Measurements from ENCODE around the gene LRRN4CL. TPM values are rescaled to one million over a fixed set of nuclear protein-coding genes. Genes with fewer than 3 reads are reported as not detected.

LRRN4CL gene
- polyA plus RNA-seq, 1 experiment: 2.9 TPM

DNA sequence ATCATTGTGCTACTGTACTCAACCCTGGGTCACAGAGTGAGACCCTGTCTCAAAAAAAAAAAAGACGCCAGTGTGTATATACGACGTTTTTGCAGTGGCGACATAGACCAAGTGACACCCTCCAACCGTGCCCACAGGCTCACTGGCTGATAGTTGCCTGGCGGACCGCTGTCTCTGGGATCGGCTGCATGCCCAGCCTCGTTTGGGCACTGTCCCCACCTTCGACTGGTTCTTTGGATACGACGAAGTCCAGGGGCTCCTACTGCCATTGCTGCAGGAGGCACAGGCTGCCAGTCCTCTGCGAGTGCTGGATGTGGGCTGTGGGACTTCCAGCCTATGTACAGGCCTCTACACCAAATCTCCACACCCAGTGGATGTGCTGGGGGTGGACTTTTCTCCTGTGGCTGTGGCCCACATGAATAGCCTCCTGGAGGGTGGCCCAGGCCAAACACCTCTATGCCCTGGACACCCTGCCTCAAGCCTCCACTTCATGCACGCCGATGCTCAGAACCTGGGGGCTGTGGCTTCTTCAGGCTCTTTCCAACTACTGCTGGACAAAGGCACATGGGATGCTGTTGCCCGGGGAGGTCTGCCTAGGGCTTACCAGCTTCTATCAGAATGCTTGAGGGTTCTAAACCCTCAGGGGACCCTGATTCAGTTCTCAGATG is 22.9 kb downstream of the LRRN4CL start:
- H3K36me3 ChIP-seq (ENCODE audit: control insufficient read depth, insufficient read depth, low read length): peaks cover 15% of the 10 kb centered on the region
- peak overlapping the region; percentile 72 for H3K4me3 ChIP-seq (ENCODE audit: low read depth, low read length)
- ChIA-PET POLR2A (interaction anchor here (0.6 to 2.3 kb wide), 4 partner anchors 20 to 111 kb away, joined by 10 to 19 read pairs (median 14); partner anchors contain the start of genes GANAB, HNRNPUL2 and TUT1), CTCF (interaction anchor here (1.0 to 2.0 kb wide), 7 partner anchors 13 to 120 kb away, joined by 3 to 9 read pairs (median 6); partner anchors contain the start of gene LRRN4CL)
- TF ChIP-seq, protein P1, sequence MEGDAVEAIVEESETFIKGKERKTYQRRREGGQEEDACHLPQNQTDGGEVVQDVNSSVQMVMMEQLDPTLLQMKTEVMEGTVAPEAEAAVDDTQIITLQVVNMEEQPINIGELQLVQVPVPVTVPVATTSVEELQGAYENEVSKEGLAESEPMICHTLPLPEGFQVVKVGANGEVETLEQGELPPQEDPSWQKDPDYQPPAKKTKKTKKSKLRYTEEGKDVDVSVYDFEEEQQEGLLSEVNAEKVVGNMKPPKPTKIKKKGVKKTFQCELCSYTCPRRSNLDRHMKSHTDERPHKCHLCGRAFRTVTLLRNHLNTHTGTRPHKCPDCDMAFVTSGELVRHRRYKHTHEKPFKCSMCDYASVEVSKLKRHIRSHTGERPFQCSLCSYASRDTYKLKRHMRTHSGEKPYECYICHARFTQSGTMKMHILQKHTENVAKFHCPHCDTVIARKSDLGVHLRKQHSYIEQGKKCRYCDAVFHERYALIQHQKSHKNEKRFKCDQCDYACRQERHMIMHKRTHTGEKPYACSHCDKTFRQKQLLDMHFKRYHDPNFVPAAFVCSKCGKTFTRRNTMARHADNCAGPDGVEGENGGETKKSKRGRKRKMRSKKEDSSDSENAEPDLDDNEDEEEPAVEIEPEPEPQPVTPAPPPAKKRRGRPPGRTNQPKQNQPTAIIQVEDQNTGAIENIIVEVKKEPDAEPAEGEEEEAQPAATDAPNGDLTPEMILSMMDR (IDR thresholded peaks at IDR 0.05; ENCODE audit: insufficient read depth, low read depth, low read length): no peak
- no peaks in the 10 kb centered on the region for H3K27me3 ChIP-seq (ENCODE audit: control insufficient read depth, insufficient read depth, low read length)
- no peak for DNase-seq (ENCODE audit: low read depth)

DNA sequence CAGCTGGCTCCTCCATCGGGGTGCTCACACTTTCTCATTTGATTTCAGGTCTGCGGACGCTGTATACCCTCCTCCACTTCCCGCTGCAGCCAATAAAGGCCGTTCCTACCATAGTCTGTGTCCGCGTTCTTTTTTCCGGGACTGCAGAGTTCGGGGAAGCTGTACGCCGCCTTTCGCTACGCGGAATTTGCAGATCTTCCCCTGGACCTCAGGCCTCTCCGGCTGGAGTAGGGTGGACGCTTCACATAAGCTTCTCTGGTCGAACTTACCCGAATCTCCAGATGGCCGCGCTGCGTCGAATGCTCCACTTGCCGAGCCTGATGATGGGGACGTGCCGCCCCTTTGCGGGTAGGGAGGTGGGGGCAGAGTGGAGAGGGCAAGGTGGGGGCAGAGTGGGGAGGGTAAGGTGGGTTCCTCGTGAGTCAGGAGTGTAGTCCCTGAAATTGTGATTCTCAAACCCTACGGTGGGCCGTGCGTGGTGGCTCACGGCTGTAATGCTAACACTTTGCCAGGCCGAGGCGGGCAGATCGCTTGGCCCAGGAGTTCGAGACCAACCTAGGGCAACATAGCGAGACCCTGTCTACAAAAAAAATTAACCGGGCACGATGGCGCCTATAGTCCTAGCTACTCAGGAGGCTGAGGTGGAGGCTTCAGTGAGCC is 23.6 kb downstream of the LRRN4CL start:
- Histone ChIP-seq H3K36me3 (ENCODE audit: control insufficient read depth, insufficient read depth, low read length) (peaks cover 15% of the 10 kb centered on the region), H3K4me3 (ENCODE audit: low read depth, low read length) (peak overlapping the region; percentile 72), H3K27me3 (ENCODE audit: control insufficient read depth, insufficient read depth, low read length) (no peaks in the 10 kb centered on the region)
- TF ChIP-seq, protein P1 (IDR thresholded peaks at IDR 0.05; ENCODE audit: insufficient read depth, low read depth, low read length): no peak
- POLR2A ChIA-PET: interaction anchor here (0.6 to 2.3 kb wide), 13 partner anchors 9 to 110 kb away, joined by 3 to 19 read pairs (median 10); partner anchors contain the start of genes B3GAT3, GANAB, HNRNPUL2 and INTS5
- CTCF ChIA-PET: interaction anchor here (0.5 to 2.0 kb wide), 13 partner anchors 9 to 120 kb away, joined by 3 to 9 read pairs (median 4); partner anchors contain the start of genes INTS5 and LRRN4CL
- DNase-seq (ENCODE audit: low read depth): no peak

DNA sequence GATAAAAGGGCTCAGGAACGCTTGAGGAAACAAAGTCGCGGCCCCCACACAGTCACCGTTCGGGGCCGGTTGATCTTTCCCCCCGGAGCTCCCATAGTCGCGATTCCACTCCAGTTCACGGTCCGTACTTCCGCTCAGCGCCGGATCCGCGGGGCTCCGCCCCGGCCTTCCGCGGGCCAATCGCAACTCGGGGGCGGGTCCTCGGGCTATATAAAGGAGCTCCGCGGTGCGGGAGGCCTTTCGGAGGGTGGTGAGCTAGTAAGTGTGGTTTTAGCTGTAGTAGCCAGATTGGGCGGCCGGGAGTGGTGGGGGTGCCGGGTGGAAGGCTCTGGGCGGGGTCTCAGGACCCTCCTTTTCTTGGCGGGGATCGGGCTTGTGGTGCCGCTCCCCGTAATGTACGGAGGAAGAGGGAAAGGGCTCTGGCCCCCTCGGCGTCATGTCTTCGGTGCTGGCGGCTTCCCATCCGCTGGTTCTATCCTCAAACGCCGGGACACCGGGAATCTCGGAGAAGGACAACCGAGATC is 24.2 kb downstream of the LRRN4CL start, which contains the start of the genes C11orf98 and CSKMT:
C11orf98 (minus strand) TSS at position 136 of the 524 bp plus-strand sequence; CDS start at position 95, 41 bp downstream.
CSKMT (plus strand) TSS at position 238 of the 524 bp plus-strand sequence. CDS start 568 bp downstream, outside the sequence.
- POLR2A ChIA-PET: interaction anchor here (0.5 to 2.3 kb wide), 18 partner anchors 8 to 1294 kb away, joined by 3 to 19 read pairs (median 6); partner anchors contain the start of genes B3GAT3, GANAB, HNRNPUL2 and INTS5
- TF ChIP-seq, protein P1 (IDR thresholded peaks at IDR 0.05; ENCODE audit: insufficient read depth, low read depth, low read length): no peak
- Histone ChIP-seq H3K27me3 (ENCODE audit: control insufficient read depth, insufficient read depth, low read length) (no peaks in the 10 kb centered on the region), H3K4me3 (ENCODE audit: low read depth, low read length) (peak within 1 kb of the TSS; percentile 72), H3K36me3 (ENCODE audit: control insufficient read depth, insufficient read depth, low read length) (peaks cover 15% of the 10 kb centered on the region)
- CTCF ChIA-PET: interaction anchor here (0.5 to 2.0 kb wide), 15 partner anchors 8 to 121 kb away, joined by 3 to 9 read pairs (median 4); partner anchors contain the start of genes INTS5 and LRRN4CL
- no peak for DNase-seq (ENCODE audit: low read depth)

DNA sequence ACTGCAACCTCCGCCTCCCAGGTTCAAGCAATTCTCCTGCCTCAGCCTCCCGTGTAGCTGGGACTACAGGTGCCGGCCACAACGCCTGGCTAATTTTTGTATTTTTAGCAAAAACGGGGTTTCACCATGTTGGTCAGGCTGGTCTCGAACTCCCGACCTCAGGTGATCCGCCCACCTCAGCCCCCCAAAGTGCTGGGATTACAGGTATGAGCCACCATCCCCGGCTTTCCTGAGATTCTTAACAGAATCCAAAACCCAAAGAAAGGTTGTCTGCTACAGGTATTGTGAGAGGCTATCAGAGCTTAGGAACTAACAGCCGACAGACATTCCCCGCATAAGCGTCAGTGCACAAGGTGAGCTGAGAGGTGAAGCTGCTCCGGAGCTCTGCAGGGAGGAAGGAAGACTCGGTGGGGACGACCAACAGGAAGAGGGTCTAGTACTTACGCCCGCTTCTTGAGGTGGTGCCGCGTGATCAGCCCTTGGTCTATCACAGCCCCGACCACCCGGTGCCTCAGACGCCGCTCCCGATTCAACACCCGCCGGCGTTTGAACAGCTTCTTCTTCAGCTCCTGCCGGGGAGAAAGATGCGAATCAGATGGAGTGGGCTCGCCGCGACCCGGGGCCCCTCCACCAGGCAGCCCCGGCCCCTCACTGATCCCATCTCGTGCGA is 24.8 kb downstream of the LRRN4CL start:
- Histone ChIP-seq H3K27me3 (ENCODE audit: control insufficient read depth, insufficient read depth, low read length) (no peaks in the 10 kb centered on the region), H3K36me3 (ENCODE audit: control insufficient read depth, insufficient read depth, low read length) (peaks cover 13% of the 10 kb centered on the region), H3K4me3 (ENCODE audit: low read depth, low read length) (peak overlapping the region; percentile 72)
- no peak for DNase-seq (ENCODE audit: low read depth)
- TF ChIP-seq, protein P1 (IDR thresholded peaks at IDR 0.05; ENCODE audit: insufficient read depth, low read depth, low read length): no peak
- ChIA-PET CTCF (interaction anchor here (0.7 to 2.0 kb wide), 10 partner anchors 8 to 72 kb away, joined by 3 to 9 read pairs (median 4); partner anchors contain the start of genes INTS5 and LRRN4CL), POLR2A (interaction anchor here (0.5 to 2.3 kb wide), 15 partner anchors 8 to 1294 kb away, joined by 3 to 19 read pairs (median 6); partner anchors contain the start of genes B3GAT3, GANAB, HNRNPUL2 and INTS5)

Measured in BJ (cell line).